ENCODE measurements around the gene ATP10A.

ATP10A gene

DNA sequence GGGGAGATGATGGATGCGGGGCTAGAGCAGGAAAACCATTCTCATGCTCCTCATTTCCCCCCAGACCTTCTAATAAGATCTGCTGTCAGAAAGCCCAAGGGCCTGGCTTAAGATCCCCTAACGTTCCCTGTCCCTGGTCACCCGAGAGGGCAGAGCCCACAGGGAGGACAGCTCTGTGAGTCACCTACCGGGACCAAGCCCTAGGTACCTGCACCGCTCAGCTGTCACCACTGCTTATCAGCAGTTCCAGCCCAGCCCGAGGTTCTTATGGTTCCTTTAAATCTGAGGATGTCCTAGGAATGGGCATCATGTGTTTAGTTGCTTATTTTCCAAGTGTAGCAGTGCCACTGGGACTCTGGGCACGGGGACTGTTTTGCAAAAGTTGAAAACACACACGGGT, 53.0 kb downstream of the ATP10A start:
- TF ChIP-seq, protein P1, sequence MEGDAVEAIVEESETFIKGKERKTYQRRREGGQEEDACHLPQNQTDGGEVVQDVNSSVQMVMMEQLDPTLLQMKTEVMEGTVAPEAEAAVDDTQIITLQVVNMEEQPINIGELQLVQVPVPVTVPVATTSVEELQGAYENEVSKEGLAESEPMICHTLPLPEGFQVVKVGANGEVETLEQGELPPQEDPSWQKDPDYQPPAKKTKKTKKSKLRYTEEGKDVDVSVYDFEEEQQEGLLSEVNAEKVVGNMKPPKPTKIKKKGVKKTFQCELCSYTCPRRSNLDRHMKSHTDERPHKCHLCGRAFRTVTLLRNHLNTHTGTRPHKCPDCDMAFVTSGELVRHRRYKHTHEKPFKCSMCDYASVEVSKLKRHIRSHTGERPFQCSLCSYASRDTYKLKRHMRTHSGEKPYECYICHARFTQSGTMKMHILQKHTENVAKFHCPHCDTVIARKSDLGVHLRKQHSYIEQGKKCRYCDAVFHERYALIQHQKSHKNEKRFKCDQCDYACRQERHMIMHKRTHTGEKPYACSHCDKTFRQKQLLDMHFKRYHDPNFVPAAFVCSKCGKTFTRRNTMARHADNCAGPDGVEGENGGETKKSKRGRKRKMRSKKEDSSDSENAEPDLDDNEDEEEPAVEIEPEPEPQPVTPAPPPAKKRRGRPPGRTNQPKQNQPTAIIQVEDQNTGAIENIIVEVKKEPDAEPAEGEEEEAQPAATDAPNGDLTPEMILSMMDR (IDR thresholded peaks at IDR 0.05): no peak

DNA sequence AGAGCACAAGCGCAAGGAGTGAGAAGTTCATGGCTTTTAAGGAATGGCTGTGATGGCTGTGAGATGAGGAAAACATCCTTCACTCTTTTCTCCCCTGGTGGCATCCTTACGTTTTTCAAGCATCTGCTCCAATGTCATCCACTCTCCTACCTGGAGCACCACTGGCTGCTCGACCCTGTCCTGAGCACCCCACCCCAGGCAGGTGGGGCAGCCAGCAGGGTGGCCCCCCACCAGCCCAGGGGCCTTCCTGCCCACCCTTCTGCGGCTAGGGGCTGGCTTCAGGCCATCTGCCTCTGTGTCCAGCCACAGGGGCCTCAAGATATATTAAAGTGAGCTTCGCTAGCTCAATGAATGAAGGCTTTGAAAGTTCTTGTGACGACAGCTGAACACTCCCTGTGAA, 56.1 kb downstream of the ATP10A start:
- TF ChIP-seq, protein P1 (IDR thresholded peaks at IDR 0.05): no peak

DNA sequence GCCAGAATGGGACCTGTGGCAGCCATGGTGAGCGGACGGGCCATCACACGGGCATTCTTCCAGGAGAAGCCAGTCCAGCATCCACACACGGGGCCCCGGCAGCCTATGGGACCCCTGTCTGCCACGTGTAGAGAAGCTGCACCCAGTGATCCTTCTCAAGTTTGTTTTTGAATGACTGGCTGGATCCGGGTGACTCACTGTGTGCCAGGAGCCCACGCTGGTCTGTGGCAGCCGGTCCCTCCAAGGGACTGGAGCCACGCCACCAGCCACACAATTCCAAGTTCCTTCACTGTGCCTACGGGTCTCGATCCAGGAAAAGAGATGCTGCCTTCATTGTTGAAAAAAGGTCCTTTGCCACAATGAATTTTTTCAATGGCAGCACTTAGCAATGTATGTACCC, 58.1 kb downstream of the ATP10A start:
- TF ChIP-seq, protein P1 (IDR thresholded peaks at IDR 0.05): no peak

DNA sequence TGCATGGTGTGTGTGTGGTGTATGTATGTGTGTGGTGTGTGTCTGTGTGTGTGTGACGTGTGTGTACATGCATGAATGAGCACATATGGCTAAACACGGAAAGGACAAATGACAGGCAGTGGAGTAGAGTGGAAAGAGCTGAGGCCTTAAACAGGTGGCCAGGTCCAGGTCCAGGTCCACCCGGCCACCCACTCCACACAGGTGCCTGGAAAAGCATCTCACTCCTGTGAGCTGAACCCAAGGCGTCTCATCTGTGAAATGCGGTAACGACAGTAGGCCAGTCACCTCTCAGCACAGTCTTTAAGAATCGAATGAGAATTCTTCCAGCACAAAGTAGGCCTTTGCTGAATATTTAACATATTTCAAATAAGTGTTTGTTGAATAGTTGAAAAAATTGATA, 58.7 kb downstream of the ATP10A start:
- TF ChIP-seq, protein P1 (IDR thresholded peaks at IDR 0.05): no peak

DNA sequence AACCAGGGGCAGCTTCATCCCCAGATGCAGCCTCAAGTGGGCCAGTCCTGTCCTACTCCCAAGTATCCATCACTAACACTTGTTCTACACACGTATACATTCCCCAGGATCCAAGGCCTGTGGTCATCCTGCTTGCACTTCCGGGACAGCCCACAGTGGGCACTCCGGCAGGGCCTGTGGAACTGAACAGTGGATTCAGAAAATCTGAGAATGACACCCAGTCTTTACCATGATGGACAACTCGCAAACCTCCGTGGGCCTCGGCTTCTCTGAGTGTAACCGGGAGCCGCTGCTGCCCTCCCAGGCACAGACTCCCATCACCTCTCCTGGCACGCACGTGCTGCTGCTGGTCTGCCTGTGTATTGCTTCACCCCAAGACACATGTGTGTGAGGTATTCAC, 59.6 kb downstream of the ATP10A start:
- TF ChIP-seq, protein P1 (IDR thresholded peaks at IDR 0.05): no peak

DNA sequence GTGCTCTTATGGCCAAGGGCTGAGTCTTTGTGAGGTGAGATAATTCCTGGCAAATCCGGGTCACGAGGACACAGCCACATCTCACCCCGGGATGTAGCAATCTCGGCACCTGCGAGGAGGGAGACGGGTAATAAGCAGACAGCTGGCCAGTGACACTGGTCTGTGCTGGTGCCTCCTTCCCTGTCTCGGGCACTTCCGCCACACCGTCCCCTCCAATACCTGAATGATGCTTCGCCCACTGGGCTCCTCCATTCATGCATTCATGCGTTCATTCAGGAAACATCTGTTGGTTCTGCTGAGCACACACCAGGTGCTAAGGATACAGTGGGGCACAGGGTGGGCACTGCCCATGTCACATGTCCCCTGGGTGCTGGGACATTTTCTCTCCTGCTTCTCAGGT, 60.1 kb downstream of the ATP10A start:
- TF ChIP-seq, protein P1 (IDR thresholded peaks at IDR 0.05): no peak

DNA sequence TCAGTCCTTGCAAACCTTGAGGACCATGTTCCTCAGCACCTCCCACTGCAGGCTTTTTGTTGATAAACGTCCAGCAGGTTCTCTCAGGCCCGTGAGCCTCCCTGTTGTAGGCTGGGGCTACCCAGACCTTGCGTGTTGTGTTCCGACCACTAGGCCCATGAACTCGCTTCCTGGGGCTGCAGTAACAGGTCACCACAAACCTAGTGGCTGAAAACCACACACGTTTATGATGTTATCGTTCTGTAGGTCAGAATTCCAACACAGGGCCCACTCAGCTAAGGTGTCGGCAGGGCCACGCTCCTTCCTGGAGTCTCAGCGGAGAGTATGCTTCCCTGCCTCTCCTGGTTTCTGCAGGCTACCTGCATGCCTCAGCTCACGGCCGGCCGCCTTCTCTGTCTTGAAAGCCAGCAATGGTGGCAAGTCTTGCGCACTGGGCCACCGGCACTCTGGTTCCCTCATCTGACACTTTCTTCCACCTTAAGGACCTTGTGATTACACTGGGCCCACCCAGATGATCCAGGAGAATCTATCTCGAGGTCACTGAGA, 60.8 kb downstream of the ATP10A start:
- TF ChIP-seq, protein P1 (IDR thresholded peaks at IDR 0.05): no peak

Data from LNCAP (cell line).